ENCODE results near the gene DMAC1.

The DMAC1 gene

DNA sequence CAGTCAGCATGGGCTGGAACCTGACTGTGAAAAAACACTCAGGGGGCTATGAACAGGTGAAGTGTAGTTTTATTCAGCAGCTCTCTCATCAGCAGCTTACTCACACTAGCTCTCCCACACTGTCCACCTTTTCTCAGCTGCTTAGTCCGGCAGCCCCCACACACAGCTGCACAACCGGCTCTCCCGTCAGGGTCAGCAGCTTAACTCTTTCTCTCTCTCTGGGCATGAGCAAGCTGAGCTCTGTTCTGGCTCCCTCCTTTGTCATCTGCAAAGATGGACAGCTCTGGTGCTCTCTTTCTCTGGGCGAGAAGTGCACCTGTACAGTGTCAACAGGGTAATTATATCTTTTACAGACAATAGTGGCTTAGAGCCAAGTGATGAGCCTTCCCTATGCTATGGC lies 8.2 kb downstream of the DMAC1 start:
- TF ChIP-seq MYC (IDR thresholded peaks at IDR 0.05; ENCODE audit: low read depth, low read length), result no peak
- no peak overlapping the region for H3K4me3 ChIP-seq (ENCODE audit: low read depth, low read length)
- no peak for DNase-seq (ENCODE audit: low read depth)

DNA sequence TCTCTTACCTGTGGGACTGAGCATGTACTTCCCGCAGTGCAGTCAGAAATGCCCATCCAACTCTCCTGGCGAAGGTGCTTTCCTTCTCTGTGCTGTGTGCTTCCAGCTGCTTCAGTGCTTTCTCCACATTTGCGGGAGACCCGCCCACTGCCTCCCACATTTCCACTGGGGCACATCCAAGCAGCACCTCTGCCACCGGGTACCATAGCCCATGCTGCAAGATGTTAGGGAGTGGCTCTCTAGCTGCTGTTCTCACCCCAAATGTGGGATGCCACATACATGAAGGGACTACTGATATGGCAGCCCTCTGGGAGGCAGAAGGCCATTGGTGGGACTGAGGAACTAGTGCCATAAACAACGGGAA lies 8.8 kb downstream of the DMAC1 start:
- H3K4me3 ChIP-seq (ENCODE audit: low read depth, low read length), result no peak overlapping the region
- no peak for DNase-seq (ENCODE audit: low read depth)
- TF ChIP-seq POLR2A (IDR thresholded peaks at IDR 0.05; ENCODE audit: extremely low read depth, insufficient read length) (no peak), MYC (IDR thresholded peaks at IDR 0.05; ENCODE audit: low read depth, low read length) (no peak)
- TF ChIP-seq, protein P1, sequence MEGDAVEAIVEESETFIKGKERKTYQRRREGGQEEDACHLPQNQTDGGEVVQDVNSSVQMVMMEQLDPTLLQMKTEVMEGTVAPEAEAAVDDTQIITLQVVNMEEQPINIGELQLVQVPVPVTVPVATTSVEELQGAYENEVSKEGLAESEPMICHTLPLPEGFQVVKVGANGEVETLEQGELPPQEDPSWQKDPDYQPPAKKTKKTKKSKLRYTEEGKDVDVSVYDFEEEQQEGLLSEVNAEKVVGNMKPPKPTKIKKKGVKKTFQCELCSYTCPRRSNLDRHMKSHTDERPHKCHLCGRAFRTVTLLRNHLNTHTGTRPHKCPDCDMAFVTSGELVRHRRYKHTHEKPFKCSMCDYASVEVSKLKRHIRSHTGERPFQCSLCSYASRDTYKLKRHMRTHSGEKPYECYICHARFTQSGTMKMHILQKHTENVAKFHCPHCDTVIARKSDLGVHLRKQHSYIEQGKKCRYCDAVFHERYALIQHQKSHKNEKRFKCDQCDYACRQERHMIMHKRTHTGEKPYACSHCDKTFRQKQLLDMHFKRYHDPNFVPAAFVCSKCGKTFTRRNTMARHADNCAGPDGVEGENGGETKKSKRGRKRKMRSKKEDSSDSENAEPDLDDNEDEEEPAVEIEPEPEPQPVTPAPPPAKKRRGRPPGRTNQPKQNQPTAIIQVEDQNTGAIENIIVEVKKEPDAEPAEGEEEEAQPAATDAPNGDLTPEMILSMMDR (IDR thresholded peaks at IDR 0.05; ENCODE audit: low read depth, low read length), result no peak
- TF ChIP-seq, protein P2, sequence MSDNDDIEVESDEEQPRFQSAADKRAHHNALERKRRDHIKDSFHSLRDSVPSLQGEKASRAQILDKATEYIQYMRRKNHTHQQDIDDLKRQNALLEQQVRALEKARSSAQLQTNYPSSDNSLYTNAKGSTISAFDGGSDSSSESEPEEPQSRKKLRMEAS (IDR thresholded peaks at IDR 0.05; ENCODE audit: low read depth, low read length), result no peak

DNA sequence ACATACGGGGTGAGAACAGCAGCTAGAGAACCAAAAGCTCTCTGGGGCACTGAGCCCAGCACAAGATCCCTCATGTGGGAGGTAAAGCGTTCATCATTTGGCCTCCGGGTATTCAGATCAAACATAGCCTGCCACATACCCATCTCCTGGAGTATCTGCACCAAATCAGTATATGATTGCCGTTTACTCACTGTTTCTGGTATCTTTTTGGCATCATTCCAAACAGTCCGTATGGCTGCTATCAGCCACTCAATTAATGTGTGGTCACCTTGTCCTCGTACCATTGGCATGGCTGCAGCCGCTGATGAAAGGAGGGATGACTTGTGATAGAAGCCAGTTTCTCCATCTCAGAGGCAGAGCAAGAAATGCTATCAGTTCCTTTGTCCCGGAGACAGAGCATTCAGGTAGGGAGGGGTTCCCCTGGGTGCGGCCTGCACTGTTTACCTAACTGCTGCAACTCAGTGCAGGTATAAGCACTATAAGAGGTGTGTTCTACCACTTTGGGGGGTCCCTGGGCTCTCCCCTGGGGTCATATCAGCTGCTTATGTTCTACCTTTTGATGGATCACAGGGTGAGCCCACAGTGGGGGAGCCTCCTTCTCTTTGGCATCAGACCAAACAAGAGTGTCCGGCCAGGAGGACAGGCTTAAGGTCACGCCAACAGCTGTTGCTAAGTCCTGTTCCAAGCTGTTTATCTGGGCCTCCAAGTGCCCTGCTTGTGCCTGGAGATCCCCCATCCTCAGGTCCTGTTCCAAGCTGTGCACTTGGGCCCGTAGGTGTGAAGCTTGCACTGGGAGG lies 9.4 kb downstream of the DMAC1 start:
- no peak for DNase-seq (ENCODE audit: low read depth)
- TF ChIP-seq POLR2A (IDR thresholded peaks at IDR 0.05; ENCODE audit: extremely low read depth, insufficient read length) (no peak), MYC (IDR thresholded peaks at IDR 0.05; ENCODE audit: low read depth, low read length) (no peak)
- TF ChIP-seq, protein P2 (IDR thresholded peaks at IDR 0.05; ENCODE audit: low read depth, low read length), result no peak
- TF ChIP-seq, protein P1 (IDR thresholded peaks at IDR 0.05; ENCODE audit: low read depth, low read length), result no peak
- H3K4me3 ChIP-seq (ENCODE audit: low read depth, low read length), result no peak overlapping the region

DNA sequence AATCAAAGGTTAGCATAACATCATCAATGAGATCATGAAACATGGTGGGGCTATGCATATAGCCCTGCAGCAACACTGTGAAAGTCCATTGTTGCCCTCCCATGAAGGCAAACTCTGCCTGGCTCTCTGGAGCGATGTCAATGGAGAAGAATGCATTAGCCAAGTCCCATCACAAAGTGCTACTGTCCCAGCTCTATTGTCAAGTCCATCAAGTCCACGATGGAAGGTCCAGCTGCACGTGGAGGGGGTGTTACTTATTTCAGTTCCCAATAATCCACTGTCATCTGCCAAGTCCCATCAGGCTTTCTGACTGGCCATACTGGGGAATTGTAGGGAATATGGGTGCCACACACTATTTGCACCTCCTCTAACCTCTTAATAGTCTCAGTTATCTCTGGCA lies 10.8 kb downstream of the DMAC1 start:
- no peak overlapping the region for H3K4me3 ChIP-seq (ENCODE audit: low read depth, low read length)
- no peak for TF ChIP-seq MYC (IDR thresholded peaks at IDR 0.05; ENCODE audit: low read depth, low read length)
- TF ChIP-seq POLR2A (IDR thresholded peaks at IDR 0.05; ENCODE audit: extremely low read depth, insufficient read length), result no peak
- TF ChIP-seq, protein P1 (IDR thresholded peaks at IDR 0.05; ENCODE audit: low read depth, low read length), result no peak
- TF ChIP-seq, protein P2 (IDR thresholded peaks at IDR 0.05; ENCODE audit: low read depth, low read length), result no peak
- no peak for DNase-seq (ENCODE audit: low read depth)

DNA sequence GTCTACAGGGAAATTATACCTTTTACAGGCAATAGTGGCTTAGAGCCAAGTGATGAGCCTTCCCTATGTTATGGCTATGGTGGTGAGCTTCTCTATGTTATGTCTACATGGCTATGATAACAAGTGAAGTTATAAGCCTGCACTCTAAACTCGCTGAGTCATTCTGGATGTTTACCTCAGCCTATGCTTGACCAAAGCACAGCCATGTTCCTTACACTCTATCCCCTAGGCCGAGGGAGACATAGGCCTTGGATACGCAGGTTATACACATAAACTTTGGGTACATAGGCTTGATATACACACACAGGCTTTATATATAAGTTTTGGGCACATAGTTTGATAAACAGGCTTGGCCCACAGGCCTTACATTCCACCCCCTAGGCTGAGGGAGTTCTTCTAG lies 13.8 kb downstream of the DMAC1 start:
- no peak for DNase-seq (ENCODE audit: low read depth)

DNA sequence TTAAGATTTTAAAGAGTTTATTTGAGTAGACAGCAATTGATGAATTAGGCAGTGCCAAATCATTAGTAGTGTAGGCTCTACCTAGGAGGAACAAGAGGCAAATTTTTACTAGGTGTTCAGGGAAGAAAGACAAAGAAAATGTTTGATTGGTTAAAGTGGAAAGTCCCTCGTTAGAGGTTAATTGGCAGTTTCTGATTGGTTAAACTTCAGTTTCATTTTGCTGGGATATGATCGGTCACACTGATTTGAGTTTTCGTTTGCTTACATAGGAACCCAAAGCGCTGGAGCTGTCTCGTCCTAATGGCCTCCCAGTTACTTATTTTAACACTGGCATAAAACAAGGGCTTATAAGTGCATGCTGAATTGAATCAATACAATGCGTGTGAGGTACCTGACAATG lies 15.1 kb downstream of the DMAC1 start:
- no peak for DNase-seq (ENCODE audit: low read depth)
- TF ChIP-seq, protein P2 (IDR thresholded peaks at IDR 0.05; ENCODE audit: low read depth, low read length), result no peak
- TF ChIP-seq POLR2A (IDR thresholded peaks at IDR 0.05; ENCODE audit: extremely low read depth, insufficient read length) (no peak), MYC (IDR thresholded peaks at IDR 0.05; ENCODE audit: low read depth, low read length) (no peak)
- TF ChIP-seq, protein P1 (IDR thresholded peaks at IDR 0.05; ENCODE audit: low read depth, low read length), result no peak
- no peak overlapping the region for H3K4me3 ChIP-seq (ENCODE audit: low read depth, low read length)

More for the DNA sequence above, 13.8 kb downstream of the DMAC1 start:
- H3K4me3 ChIP-seq (ENCODE audit: low read depth, low read length), result no peak overlapping the region
- no peak for TF ChIP-seq MYC (IDR thresholded peaks at IDR 0.05; ENCODE audit: low read depth, low read length)
- TF ChIP-seq POLR2A (IDR thresholded peaks at IDR 0.05; ENCODE audit: extremely low read depth, insufficient read length), result no peak
- TF ChIP-seq, protein P1 (IDR thresholded peaks at IDR 0.05; ENCODE audit: low read depth, low read length), result no peak
- TF ChIP-seq, protein P2 (IDR thresholded peaks at IDR 0.05; ENCODE audit: low read depth, low read length), result no peak

All from NB4 (cell line).